Thyroid gland (tissue), 4 donors: ENCODE measurements around the gene ZNF684. TPM values are rescaled to one million over a fixed set of nuclear protein-coding genes. Genes with fewer than 3 reads are reported as not detected.
"Not testable (repeated sequence)": the region's sequence is repeated elsewhere in the genome, so short reads cannot be mapped to it uniquely, and the experiment has no call there.

Experiments
- DNase-seq, 2 donors: peaks; one replicate each; pipeline ENCODE4 v3.0.0-alpha.2; 2019
- H3K27ac ChIP-seq, 3 donors: fragments of 200-600 bp; sonication (generic); 1 replicate in 2 of 3; 2 replicates in 1 of 3; pipeline ENCODE4 v1.5.1; 2016 to 2019; ENCODE audit warnings: mild to moderate bottlenecking in 1 of 3, moderate library complexity in 1 of 3
- H3K27me3 ChIP-seq: fragments of 200-600 bp; sonication (generic); one replicate; pipeline ENCODE4 v1.5.1; 2019
- H3K36me3 ChIP-seq, 2 donors: fragments of 200-600 bp; sonication (generic); one replicate each; pipeline ENCODE4 v1.5.1; 2016 to 2019
- H3K4me1 ChIP-seq, 2 donors: fragments of 200-600 bp; sonication (generic); one replicate each; pipeline ENCODE4 v1.5.1; 2017 to 2019
- H3K4me3 ChIP-seq, 3 donors: fragments of 200-600 bp; sonication (generic); replicated peaks in 1 of 3; 1 replicate in 2 of 3; 2 replicates in 1 of 3; pipeline ENCODE4 v1.5.1; 2016; ENCODE audit warnings: mild to moderate bottlenecking in 1 of 3
- H3K9me3 ChIP-seq: fragments of 200-600 bp; sonication (generic); one replicate; pipeline ENCODE4 v1.5.1; 2017
- CTCF ChIP-seq, 6 experiments: fragments of 200-600 bp in 3 of 6; fragments of 450-650 bp in 3 of 6; sonication (generic) in 3 of 6; IDR thresholded peaks; one replicate each; pipeline ENCODE4 v1.5.1; 2016 to 2019; ENCODE audit warnings: antibody characterized with exemption in 6 of 6, mild to moderate bottlenecking in 2 of 6, inconsistent platforms in 1 of 6, moderate library complexity in 1 of 6
- POLR2A ChIP-seq, 2 donors: fragments of 450-650 bp; IDR thresholded peaks; one replicate each; pipeline ENCODE4 v1.6.1; 2017; ENCODE audit warnings: antibody characterized with exemption in 2 of 2, mild to moderate bottlenecking in 2 of 2, moderate library complexity in 1 of 2
- WGBS, 2 donors: methylation state at CpG; one replicate each; pipeline ENCODE4 v1.1.5; 2017; 5-methylcytosine and 5-hydroxymethylcytosine counted together
- intact Hi-C: fragments of 100-400 bp; cut with DNase I; formaldehyde crosslinking; loops from one replicate; pipeline ENCODE4 v1.15.1; 2023
- total RNA-seq, 4 donors: library from RNA; depleted of rRNA; stranded (reverse); fragments of >200 nt; gene quantifications; one replicate each; pipeline ENCODE4 v1.2.3, GENCODE V29; 2016

ZNF684 gene
- 1 to 10 TPM; 6.2 to 9.3 (median 7.1) TPM for total RNA-seq

GRCh38 chr1:40531381-40532061 lies at the start of gene ZNF684:
ZNF684 (plus strand) TSS chr1:40531637; CDS start chr1:40533167, 1,530 bp downstream.
- Histone ChIP-seq H3K27ac (peak within 1 kb of the TSS; percentile 29 to 74 (median 59)), H3K4me3 (peak within 1 kb of the TSS; percentile 38 to 79 (median 44)), H3K9me3 (no peaks in the 10 kb centered on the region), H3K27me3 (no peaks in the 10 kb centered on the region), H3K36me3 (no peaks in the 10 kb centered on the region), H3K4me1 (peaks cover 0 to 5% of the 10 kb centered on the region in 2 donors)
- TF ChIP-seq CTCF (IDR thresholded peaks at IDR 0.05) (no peak), POLR2A (IDR thresholded peaks at IDR 0.05) (peak in 1 of 2 donors; percentile 64)
- WGBS, 2 donors = 0 to 1% methylated on average over 14 to 34 of the region's 35 CpGs
- intact Hi-C loops = no loop called here
- DNase-seq = peak; percentile 87 to 90

GRCh38 chr1:40495315-40495903 lies 36.0 kb upstream of the ZNF684 start:
- no peak for TF ChIP-seq CTCF (IDR thresholded peaks at IDR 0.05)
- TF ChIP-seq POLR2A (IDR thresholded peaks at IDR 0.05) = no peak
- DNase-seq = no peak
- Histone ChIP-seq H3K27me3 (no peaks in the 10 kb centered on the region), H3K4me3 (no peak overlapping the region), H3K36me3 (peaks cover 19 to 21% of the 10 kb centered on the region in 2 donors), H3K4me1 (no peaks in the 10 kb centered on the region), H3K27ac (no peak overlapping the region), H3K9me3 (no peaks in the 10 kb centered on the region)
- 95 to 97% methylated on average over 4 of the region's 4 CpGs for WGBS, 2 donors
- intact Hi-C loops = no loop called here

- H3K27ac ChIP-seq, H3K9me3 ChIP-seq, H3K4me1 ChIP-seq, H3K36me3 ChIP-seq, DNase-seq, intact Hi-C loops, H3K27me3 ChIP-seq, H3K4me3 ChIP-seq: not testable (repeated sequence)
- 96 to 99% methylated on average over 4 of the region's 4 CpGs for WGBS, 2 donors
Observed at GRCh38 chr1:40502651-40503050, 28.8 kb upstream of the ZNF684 start.

- WGBS, 2 donors = 63 to 64% methylated on average over 6 of the region's 6 CpGs
- H3K4me3 ChIP-seq = peak overlapping the region; percentile 15 to 56 (median 36)
- no peaks in the 10 kb centered on the region for H3K9me3 ChIP-seq
- TF ChIP-seq CTCF (IDR thresholded peaks at IDR 0.05) (no peak), POLR2A (IDR thresholded peaks at IDR 0.05) (no peak)
- intact Hi-C loops = no loop called here
- H3K27ac ChIP-seq = peak overlapping the region in 1 of 3 donors; percentile 31
- no peaks in the 10 kb centered on the region for H3K36me3 ChIP-seq
- peaks cover 11 to 13% of the 10 kb centered on the region in 2 donors for H3K4me1 ChIP-seq
- no peaks in the 10 kb centered on the region for H3K27me3 ChIP-seq
- no peak for DNase-seq
Observed at GRCh38 chr1:40507973-40508372, 23.5 kb upstream of the ZNF684 start.

GRCh38 chr1:40508375-40509341 lies 22.8 kb upstream of the ZNF684 start, which contains the start of gene EXO5:
EXO5 (plus strand) TSS chr1:40508767; CDS start chr1:40514545, 5,778 bp downstream.
- TF ChIP-seq CTCF (IDR thresholded peaks at IDR 0.05) (peak in 1 of 6 experiments; percentile 15), POLR2A (IDR thresholded peaks at IDR 0.05) (peak in 1 of 2 donors; percentile 65)
- Histone ChIP-seq H3K4me3 (peak within 1 kb of the TSS; percentile 15 to 56 (median 36)), H3K27ac (peak within 1 kb of the TSS; percentile 24 to 31 (median 24)), H3K9me3 (no peaks in the 10 kb centered on the region), H3K36me3 (no peaks in the 10 kb centered on the region), H3K4me1 (peaks cover 11 to 13% of the 10 kb centered on the region in 2 donors), H3K27me3 (no peaks in the 10 kb centered on the region)
- WGBS, 2 donors = 2 to 4% methylated on average over 19 to 30 of the region's 76 CpGs
- intact Hi-C loops = no loop called here
- DNase-seq = peak; percentile 76 to 82
